ENCODE results near the gene PLA2G7. TPM values are rescaled to one million over a fixed set of nuclear protein-coding genes. Genes with fewer than 3 reads are reported as not detected.

PLA2G7 gene
- total RNA-seq, 1 donor = 0.36 TPM

GRCh38 chr6:46760925-46761324 lies 25.8 kb upstream of the PLA2G7 start:
- no peaks in the 10 kb centered on the region for H3K4me1 ChIP-seq (ENCODE audit: insufficient read depth, low read length)
- H3K27ac ChIP-seq (ENCODE audit: low read depth, low read length) = no peak overlapping the region
- no peak for DNase-seq (ENCODE audit: insufficient read length, low spot score, missing footprints)
- no peaks in the 10 kb centered on the region for H4K20me1 ChIP-seq (ENCODE audit: insufficient read depth, low read length)
- H3K36me3 ChIP-seq (ENCODE audit: insufficient read depth, low read length) = no peaks in the 10 kb centered on the region
- H3K9me3 ChIP-seq (ENCODE audit: low read depth, low read length) = no peaks in the 10 kb centered on the region
- H3K27me3 ChIP-seq (ENCODE audit: insufficient read depth, low read length) = no peaks in the 10 kb centered on the region
- H3K79me2 ChIP-seq (ENCODE audit: insufficient read depth, low read length) = no peaks in the 10 kb centered on the region
- no peak overlapping the region for H2AFZ ChIP-seq (ENCODE audit: low read length)
- TF ChIP-seq CTCF (IDR thresholded peaks at IDR 0.05; ENCODE audit: extremely low read depth, low read depth, low read length) = no peak
- no peak overlapping the region for H3K4me2 ChIP-seq (ENCODE audit: insufficient read depth, low read length)
- no peak overlapping the region for H3K4me3 ChIP-seq (ENCODE audit: insufficient read depth, low read length)

DNA sequence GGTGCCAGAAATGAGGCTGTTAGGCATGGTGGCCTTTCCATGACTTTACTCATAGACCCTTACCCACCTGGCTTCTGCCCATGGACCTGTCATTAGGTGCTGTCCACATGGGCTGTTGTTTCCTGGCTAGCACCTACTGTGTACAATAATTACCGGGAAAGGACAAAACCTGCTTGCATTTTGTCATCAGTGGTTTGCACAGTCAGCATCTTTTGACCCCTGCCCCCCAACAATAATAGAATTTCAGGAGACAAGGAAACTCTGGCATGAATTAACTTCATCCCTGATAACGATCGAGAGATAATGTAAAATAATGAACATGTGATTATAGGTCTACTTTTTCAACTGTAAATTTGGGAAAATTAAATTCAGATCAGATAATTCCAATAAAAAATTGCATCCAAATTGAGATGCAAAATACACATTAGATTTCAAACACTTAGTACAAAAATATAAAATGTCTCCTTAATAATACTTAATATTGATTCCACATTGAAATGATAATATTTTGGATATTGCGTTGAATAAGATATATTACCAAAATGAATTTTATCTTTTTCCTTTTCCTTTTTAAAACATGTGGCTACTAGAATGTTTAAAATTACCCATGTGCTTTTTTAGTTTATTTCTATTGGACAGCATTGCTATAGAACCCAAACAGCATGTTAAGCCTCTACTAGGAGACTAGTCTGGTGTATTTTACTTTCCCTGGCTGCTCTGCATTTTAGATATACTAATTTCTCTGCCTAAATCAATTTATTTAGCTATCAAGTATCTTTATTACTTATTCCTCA lies 24.0 kb upstream of the PLA2G7 start:
- no peak overlapping the region for H3K4me3 ChIP-seq (ENCODE audit: insufficient read depth, low read length)
- H3K36me3 ChIP-seq (ENCODE audit: insufficient read depth, low read length) = no peaks in the 10 kb centered on the region
- H3K9me3 ChIP-seq (ENCODE audit: low read depth, low read length) = no peaks in the 10 kb centered on the region
- H3K27me3 ChIP-seq (ENCODE audit: insufficient read depth, low read length) = no peaks in the 10 kb centered on the region
- no peaks in the 10 kb centered on the region for H4K20me1 ChIP-seq (ENCODE audit: insufficient read depth, low read length)
- DNase-seq (ENCODE audit: insufficient read length, low spot score, missing footprints) = no peak
- no peak for TF ChIP-seq CTCF (IDR thresholded peaks at IDR 0.05; ENCODE audit: extremely low read depth, low read depth, low read length)
- no peak overlapping the region for H3K4me2 ChIP-seq (ENCODE audit: insufficient read depth, low read length)
- no peaks in the 10 kb centered on the region for H3K79me2 ChIP-seq (ENCODE audit: insufficient read depth, low read length)
- no peak overlapping the region for H3K27ac ChIP-seq (ENCODE audit: low read depth, low read length)
- no peak overlapping the region for H2AFZ ChIP-seq (ENCODE audit: low read length)
- no peaks in the 10 kb centered on the region for H3K4me1 ChIP-seq (ENCODE audit: insufficient read depth, low read length)

DNA sequence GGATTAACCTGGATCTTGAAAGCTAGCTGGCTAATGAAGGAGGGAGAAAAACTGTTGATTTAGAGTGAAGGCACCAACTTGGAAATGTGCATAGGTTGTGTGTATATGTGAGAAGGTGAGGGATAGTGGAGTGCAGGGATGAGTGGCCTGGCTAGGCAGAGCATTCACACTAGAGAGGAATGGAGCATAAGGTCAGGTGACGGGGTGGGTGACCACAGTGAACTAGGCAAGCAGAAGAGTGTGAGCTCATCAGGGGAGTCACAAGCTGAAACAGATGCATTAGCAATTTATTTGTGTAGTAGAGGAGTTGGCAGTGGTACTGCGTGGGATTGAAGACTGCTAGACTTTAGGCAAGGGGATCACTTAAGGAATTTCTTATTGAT lies 22.0 kb upstream of the PLA2G7 start:
- Histone ChIP-seq H3K27ac (ENCODE audit: low read depth, low read length) (no peak overlapping the region), H3K4me2 (ENCODE audit: insufficient read depth, low read length) (no peak overlapping the region), H3K9me3 (ENCODE audit: low read depth, low read length) (no peaks in the 10 kb centered on the region), H3K27me3 (ENCODE audit: insufficient read depth, low read length) (no peaks in the 10 kb centered on the region), H3K79me2 (ENCODE audit: insufficient read depth, low read length) (no peaks in the 10 kb centered on the region), H3K36me3 (ENCODE audit: insufficient read depth, low read length) (no peaks in the 10 kb centered on the region), H4K20me1 (ENCODE audit: insufficient read depth, low read length) (no peaks in the 10 kb centered on the region), H3K4me1 (ENCODE audit: insufficient read depth, low read length) (no peaks in the 10 kb centered on the region), H3K4me3 (ENCODE audit: insufficient read depth, low read length) (no peak overlapping the region), H2AFZ (ENCODE audit: low read length) (no peak overlapping the region)
- no peak for TF ChIP-seq CTCF (IDR thresholded peaks at IDR 0.05; ENCODE audit: extremely low read depth, low read depth, low read length)
- no peak for DNase-seq (ENCODE audit: insufficient read length, low spot score, missing footprints)

- no peak overlapping the region for H2AFZ ChIP-seq (ENCODE audit: low read length)
- no peaks in the 10 kb centered on the region for H3K9me3 ChIP-seq (ENCODE audit: low read depth, low read length)
- H3K4me2 ChIP-seq (ENCODE audit: insufficient read depth, low read length) = no peak overlapping the region
- DNase-seq (ENCODE audit: insufficient read length, low spot score, missing footprints) = no peak
- TF ChIP-seq CTCF (IDR thresholded peaks at IDR 0.05; ENCODE audit: extremely low read depth, low read depth, low read length) = no peak
- H3K36me3 ChIP-seq (ENCODE audit: insufficient read depth, low read length) = no peaks in the 10 kb centered on the region
- H3K4me1 ChIP-seq (ENCODE audit: insufficient read depth, low read length) = no peaks in the 10 kb centered on the region
- no peak overlapping the region for H3K27ac ChIP-seq (ENCODE audit: low read depth, low read length)
- H4K20me1 ChIP-seq (ENCODE audit: insufficient read depth, low read length) = no peaks in the 10 kb centered on the region
- no peaks in the 10 kb centered on the region for H3K27me3 ChIP-seq (ENCODE audit: insufficient read depth, low read length)
- no peak overlapping the region for H3K4me3 ChIP-seq (ENCODE audit: insufficient read depth, low read length)
- H3K79me2 ChIP-seq (ENCODE audit: insufficient read depth, low read length) = no peaks in the 10 kb centered on the region
Measured at GRCh38 chr6:46756469-46757213, 21.5 kb upstream of the PLA2G7 start.

Measured in osteoblast (primary cell).